ENCODE data around the gene CRYZL1.
"Not testable (repeated sequence)": the region's sequence is repeated elsewhere in the genome, so short reads cannot be mapped to it uniquely, and the experiment has no call there.

The CRYZL1 gene

GRCh38 chr21:33640697-33641351 lies 717 bp downstream of the CRYZL1 start:
- no peak for DNase-seq (ENCODE audit: low read depth in 1 of 2, low spot score in 1 of 2)

- DNase-seq (ENCODE audit: low read depth in 1 of 2, low spot score in 1 of 2), result no peak
Observed at GRCh38 chr21:33634254-33634653, 7.3 kb downstream of the CRYZL1 start.

DNA sequence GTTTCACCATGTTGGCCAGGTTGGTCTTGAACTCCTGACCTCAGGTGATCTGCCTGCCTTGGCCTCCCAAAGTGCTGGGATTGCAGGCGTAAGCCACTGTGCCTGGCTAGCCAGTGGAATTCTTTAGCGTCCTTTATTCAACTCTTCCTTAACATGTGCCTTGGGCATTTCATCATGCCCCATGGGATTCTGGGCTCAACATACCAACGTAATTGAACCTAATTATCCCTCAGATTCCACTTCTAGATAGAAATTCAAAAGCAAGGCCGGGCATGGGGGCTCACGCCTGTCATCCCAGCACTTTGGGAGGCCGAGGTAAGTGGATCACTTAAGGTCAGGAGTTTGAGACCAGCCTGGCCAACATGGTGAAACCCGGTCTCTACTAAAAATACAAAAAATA lies 15.4 kb downstream of the CRYZL1 start:
- not testable (repeated sequence) for DNase-seq (ENCODE audit: low read depth in 1 of 2, low spot score in 1 of 2)

DNA sequence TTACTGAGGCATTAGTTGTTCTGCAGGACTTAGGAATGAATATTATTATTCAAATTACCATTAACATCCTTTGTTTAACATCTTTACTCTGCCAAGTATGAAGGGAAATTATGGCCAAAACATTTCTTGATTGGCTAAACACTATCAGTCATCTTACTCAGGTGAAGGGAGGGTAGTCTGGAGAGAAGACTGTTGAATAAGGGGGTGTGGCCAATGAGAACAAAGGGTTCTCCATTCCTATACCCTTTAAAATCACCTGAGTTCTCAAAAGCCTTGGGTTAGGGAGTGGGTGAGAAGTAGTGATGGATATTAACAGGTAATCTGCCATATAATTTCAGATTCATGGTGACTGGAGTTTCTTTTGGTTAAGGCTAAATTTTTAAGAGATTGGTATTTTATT lies 19.3 kb downstream of the CRYZL1 start:
- DNase-seq (ENCODE audit: low read depth in 1 of 2, low spot score in 1 of 2), result no peak

DNA sequence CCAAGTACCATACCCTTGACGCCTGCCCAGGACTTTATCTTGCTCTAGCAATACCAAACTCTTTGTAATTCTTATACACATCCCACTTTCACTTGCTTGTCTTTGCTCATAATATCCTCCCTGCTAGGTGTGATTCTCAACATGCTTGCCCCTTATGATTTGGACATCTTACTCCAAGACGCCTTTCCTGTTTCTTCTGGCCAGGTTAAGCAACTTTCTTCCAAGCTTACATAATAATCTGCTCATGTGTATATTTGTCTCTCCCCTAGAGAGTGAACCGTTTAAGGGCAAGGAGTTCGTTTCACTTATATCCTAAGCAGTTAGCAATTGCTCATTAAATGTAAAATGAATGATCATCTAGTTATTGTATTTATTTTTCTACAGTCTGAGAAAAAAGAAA lies 21.8 kb downstream of the CRYZL1 start:
- no peak for DNase-seq (ENCODE audit: low read depth in 1 of 2, low spot score in 1 of 2)

GRCh38 chr21:33618407-33618806 lies 23.1 kb downstream of the CRYZL1 start:
- DNase-seq (ENCODE audit: low read depth in 1 of 2, low spot score in 1 of 2), result no peak

- DNase-seq (ENCODE audit: low read depth in 1 of 2, low spot score in 1 of 2), result not testable (repeated sequence)
Observed at GRCh38 chr21:33617565-33617964, 24.0 kb downstream of the CRYZL1 start.

- DNase-seq (ENCODE audit: low read depth in 1 of 2, low spot score in 1 of 2), result no peak
Observed at GRCh38 chr21:33611006-33611744, 30.4 kb downstream of the CRYZL1 start.

- no peak for DNase-seq (ENCODE audit: low read depth in 1 of 2, low spot score in 1 of 2)
Observed at GRCh38 chr21:33608559-33608958, 33.0 kb downstream of the CRYZL1 start.

DNA sequence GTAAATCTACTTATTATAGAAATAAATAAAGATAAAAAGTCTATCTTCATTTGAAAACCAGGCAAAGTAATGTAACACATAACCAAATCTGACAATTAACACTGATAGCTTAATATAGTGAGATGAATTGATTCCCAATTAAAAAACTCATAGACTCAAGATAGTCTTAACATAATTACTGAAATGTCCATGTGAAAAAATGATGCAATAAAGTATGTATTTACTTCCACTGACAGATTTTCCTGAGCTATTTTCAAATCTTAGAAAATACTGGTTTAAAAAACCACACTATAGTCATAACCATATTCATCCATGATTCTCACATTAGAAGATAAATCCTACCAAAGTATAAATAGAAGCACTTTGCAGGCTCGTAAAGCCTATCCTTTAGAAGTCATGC lies 43.5 kb downstream of the CRYZL1 start:
- no peak for DNase-seq (ENCODE audit: low read depth in 1 of 2, low spot score in 1 of 2)

DNA sequence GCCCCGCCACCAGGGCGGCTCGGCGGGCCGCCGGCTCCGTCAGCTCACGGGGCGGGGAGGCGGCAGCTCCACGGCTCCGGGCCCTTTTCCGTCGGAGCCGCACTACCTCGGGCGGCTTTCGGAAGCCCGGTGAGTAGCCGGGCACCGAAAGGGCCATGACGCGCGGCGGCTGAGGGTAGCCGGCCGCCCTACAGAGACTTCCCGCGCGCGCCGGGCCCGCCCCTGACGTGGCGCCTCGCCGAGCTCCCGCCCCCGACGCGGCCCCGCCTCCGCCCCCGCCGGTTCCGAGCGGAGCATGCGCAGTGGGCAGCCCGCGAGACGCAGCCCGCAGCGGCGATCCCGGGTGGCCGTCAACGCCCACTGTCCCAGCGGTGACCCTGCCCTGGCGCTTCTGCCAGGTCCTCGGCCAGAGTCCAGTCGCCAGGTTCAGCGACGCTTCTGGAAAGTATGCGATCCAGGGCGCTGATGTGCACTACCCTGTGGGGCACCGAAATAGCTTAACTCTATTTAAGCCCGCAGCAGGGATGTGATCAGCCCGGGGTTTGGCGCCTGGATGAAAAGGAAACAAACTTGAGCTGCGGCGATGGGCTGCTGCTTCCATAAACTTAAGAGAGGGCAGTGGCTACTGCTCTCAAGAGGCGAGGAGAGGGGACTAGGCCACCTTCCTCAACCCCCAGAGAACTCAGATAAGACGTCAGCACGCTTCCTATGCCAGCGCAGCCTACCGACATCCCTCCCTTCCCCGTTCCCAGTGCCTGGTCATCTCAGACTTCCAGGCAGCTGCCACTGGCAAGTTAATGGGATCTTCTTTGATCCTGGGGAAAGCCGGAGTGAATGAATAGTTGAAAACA lies 52.8 kb downstream of the CRYZL1 start, which contains the start of gene DONSON:
DONSON (minus strand) TSS at position 200 of the 851 bp plus-strand sequence; CDS start at position 157, 43 bp downstream.
- DNase-seq (ENCODE audit: low read depth in 1 of 2, low spot score in 1 of 2), result peak; percentile 81

DNA sequence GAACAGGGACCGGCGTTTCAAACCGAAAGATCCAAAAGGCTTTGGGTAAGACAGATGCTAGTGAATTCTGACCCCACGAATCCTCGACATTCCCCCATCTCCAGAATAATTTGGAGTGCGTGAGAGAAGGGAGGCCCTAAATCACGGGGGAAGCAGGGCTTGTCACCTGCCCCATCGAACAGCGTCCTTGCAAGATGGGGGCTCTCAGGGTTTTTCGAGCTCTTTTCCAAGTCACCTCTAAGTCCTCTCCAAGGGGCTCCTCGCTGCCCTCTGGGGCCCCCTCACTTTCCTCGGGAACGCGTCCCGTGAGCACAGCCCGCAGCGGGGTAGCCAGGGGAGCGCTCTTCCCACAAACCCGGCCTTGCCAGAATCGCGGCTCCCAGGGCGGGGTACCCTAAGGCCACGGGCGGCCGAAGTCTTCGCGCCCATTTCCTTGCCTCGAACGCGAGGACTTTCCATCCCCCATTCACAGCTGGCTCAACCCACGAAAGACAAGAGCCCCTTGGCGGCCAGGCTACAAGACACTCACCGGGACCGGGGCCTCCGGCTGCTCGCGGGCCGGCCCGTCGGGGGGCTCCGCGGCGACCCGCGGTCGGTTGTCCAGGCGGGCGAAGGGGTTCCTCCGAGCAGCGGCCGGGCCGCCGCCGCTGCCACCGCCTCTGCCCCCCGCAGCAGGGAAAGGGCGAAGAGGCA lies 53.6 kb downstream of the CRYZL1 start:
- DNase-seq (ENCODE audit: low read depth in 1 of 2, low spot score in 1 of 2), result no peak

DNA sequence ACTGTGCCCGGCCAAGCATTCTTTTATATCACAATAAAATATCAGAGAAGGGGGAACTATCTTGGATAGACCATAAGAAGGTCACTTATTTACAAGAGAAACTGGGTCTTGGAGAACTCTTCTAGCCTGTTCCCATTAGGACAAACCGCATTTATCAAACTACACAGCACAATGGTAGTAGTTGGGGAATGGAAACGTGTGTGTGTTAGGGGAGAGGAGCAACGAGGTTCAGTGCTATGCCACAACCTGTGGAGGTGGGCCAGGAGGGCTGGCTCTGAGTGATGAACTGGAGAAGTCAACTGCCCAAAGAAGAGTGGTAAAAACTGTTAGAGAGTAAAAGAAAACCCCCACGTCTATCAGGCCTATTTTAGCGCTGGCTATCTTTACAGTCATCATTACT lies 54.6 kb downstream of the CRYZL1 start:
- DNase-seq (ENCODE audit: low read depth in 1 of 2, low spot score in 1 of 2), result no peak

DNA sequence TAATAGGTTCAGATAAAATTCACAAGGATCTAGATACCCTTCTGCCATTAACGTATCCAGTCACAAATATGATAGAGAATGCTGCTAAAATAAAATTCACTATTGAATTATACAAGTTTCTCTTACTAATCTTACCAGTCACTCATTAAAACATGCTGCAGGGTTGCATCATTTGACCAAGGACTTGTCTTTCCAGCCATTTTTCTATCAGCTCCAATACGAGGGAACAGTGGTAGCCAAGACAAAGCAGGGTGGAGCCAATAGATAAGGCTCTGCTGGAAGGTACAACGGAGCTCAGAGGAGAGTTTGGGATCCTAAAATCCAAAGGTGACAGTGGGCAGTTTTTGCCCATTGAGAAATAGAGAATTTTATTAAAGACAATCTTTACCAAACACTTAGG lies 57.1 kb downstream of the CRYZL1 start:
- DNase-seq (ENCODE audit: low read depth in 1 of 2, low spot score in 1 of 2), result no peak

- no peak for DNase-seq (ENCODE audit: low read depth in 1 of 2, low spot score in 1 of 2)
Observed at GRCh38 chr21:33578959-33579542, 62.5 kb downstream of the CRYZL1 start.

GRCh38 chr21:33578214-33578613 lies 63.3 kb downstream of the CRYZL1 start:
- no peak for DNase-seq (ENCODE audit: low read depth in 1 of 2, low spot score in 1 of 2)

DNA sequence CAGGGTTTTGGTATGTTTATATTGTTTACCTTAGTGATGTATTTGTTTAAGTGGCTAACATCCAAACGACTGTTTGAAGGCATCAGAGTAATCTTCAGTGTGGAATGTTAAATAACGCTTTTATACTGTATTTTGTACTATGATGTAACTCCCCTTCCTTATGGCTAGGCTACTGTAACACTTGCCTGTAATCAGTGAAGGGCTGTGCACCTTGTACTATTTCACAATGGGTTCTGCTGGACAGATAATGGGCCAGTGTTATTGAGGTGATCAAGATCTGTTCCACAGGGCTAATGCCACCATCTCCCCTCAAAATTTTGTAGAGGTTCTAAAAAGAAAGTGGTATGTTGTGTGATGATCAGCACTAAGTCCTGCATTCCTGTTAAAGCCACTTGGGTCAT lies 64.8 kb downstream of the CRYZL1 start:
- not testable (repeated sequence) for DNase-seq (ENCODE audit: low read depth in 1 of 2, low spot score in 1 of 2)

DNA sequence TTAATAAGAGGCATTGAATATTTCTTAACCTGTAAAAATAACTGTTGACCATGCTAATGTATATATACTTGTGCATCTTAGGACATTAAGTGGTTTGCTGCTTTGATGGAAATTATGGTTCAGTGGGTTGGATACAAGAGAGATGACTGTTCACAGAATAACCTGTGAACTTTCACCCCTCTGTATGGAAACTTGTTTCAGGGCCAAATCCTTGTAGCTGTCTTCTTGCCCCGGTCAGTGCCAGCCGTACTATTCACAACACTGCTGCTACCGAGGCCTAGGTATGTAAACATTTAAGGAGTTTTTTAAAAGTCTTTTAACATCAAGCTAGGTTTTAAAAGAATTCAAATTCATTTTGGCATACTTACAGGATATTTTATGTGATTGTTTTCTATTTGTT lies 69.2 kb downstream of the CRYZL1 start:
- DNase-seq (ENCODE audit: low read depth in 1 of 2, low spot score in 1 of 2), result no peak

DNA sequence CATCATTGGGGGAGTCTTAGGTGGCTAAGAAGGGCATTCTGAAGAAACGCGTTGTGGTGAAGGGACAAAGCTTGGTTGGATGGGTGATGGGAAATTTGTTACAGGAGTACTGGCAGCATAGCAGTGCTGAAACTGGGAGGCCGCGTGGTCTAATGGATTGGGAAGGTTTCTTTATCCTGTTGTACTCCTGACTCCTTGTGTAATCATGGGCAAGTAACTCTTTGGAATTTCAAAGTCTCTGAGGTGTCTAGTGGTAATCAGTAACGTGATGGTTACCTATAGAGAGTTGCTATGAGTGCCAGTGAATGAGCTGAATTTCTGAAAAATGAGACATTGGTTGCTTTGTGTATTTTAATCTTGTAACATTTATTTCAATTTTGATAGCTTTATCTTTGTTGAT lies 71.5 kb downstream of the CRYZL1 start:
- no peak for DNase-seq (ENCODE audit: low read depth in 1 of 2, low spot score in 1 of 2)

GRCh38 chr21:33568448-33568847 lies 73.1 kb downstream of the CRYZL1 start:
- DNase-seq (ENCODE audit: low read depth in 1 of 2, low spot score in 1 of 2), result no peak

DNA sequence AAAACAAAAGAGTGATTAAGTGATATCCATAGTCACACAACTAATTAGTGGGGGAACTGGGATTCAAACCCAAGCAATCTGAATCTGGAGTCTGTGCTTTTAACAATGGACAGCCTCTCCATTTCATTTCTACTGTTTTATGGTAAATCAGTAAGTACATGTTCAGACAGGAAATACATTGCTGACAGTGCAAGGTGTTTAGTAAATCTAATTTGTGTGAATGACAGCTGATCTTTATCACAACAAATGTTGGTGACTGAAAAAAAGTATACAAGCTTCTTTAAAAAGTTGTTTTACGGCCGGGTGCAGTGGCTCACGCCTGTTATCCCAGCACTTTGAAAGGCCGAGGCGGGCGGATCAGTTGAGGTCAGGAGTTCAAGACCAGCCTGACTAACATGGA lies 73.6 kb downstream of the CRYZL1 start:
- DNase-seq (ENCODE audit: low read depth in 1 of 2, low spot score in 1 of 2), result no peak

Measured in stimulated activated CD4-positive, alpha-beta T cell treated with anti-CD3 and anti-CD28 coated beads, Interleukin-15, amount 100 ng/mL, for 1 hour (primary cell).